ENCODE results near the gene SELP. TPM values are rescaled to one million over a fixed set of nuclear protein-coding genes. Genes with fewer than 3 reads are reported as not detected.
"Not testable (repeated sequence)": the region's sequence is repeated elsewhere in the genome, so short reads cannot be mapped to it uniquely, and the experiment has no call there.

The SELP gene
- 10 to 100 TPM in 1 of 2 donors, 1 to 10 TPM in 1; 9.1 to 10.8 TPM for total RNA-seq

- no peaks in the 10 kb centered on the region for H3K9me3 ChIP-seq
- no peak for DNase-seq (ENCODE audit: low spot score)
- no peak within 1 kb of the TSS for H3K4me3 ChIP-seq
- WGBS: 100% methylated on average over 1 of the region's 1 CpG
- H3K27me3 ChIP-seq (replicated peaks; ENCODE audit: insufficient read depth): no peaks in the 10 kb centered on the region
- intact Hi-C loops (cut with DNase I): no loop called here
- TF ChIP-seq POLR2A (IDR thresholded peaks at IDR 0.05): no peak
- TF ChIP-seq POLR2AphosphoS5 (IDR thresholded peaks at IDR 0.05): no peak
- TF ChIP-seq CTCF (IDR thresholded peaks at IDR 0.05): no peak
- H3K4me1 ChIP-seq (replicated peaks): no peaks in the 10 kb centered on the region
- H3K27ac ChIP-seq: no peak within 1 kb of the TSS
- H3K36me3 ChIP-seq: no peaks in the 10 kb centered on the region
Measured at GRCh38 chr1:169630006-169630405, at the start of gene SELP. Gene SELP (minus strand): TSS chr1:169630124. CDS start chr1:169630074, 50 bp downstream.

GRCh38 chr1:169679692-169680091 is 49.8 kb upstream of the SELP start:
- Histone ChIP-seq H3K4me1 (replicated peaks) (no peaks in the 10 kb centered on the region), H3K4me3 (no peak overlapping the region), H3K9me3 (no peaks in the 10 kb centered on the region), H3K36me3 (no peaks in the 10 kb centered on the region), H3K27me3 (replicated peaks; ENCODE audit: insufficient read depth) (no peaks in the 10 kb centered on the region), H3K27ac (no peak overlapping the region)
- intact Hi-C loops (cut with DNase I): no loop called here
- TF ChIP-seq CTCF (IDR thresholded peaks at IDR 0.05) (no peak), POLR2A (IDR thresholded peaks at IDR 0.05) (no peak), POLR2AphosphoS5 (IDR thresholded peaks at IDR 0.05) (no peak)
- DNase-seq (ENCODE audit: low spot score): no peak
- 63% methylated on average over 3 of the region's 3 CpGs for WGBS

GRCh38 chr1:169676001-169676400 is 46.1 kb upstream of the SELP start:
- intact Hi-C loops (cut with DNase I): no loop called here
- DNase-seq (ENCODE audit: low spot score): no peak
- Histone ChIP-seq H3K27me3 (replicated peaks; ENCODE audit: insufficient read depth) (no peaks in the 10 kb centered on the region), H3K4me3 (no peak overlapping the region), H3K27ac (no peak overlapping the region), H3K4me1 (replicated peaks) (no peaks in the 10 kb centered on the region), H3K36me3 (no peaks in the 10 kb centered on the region), H3K9me3 (no peaks in the 10 kb centered on the region)
- WGBS: 37% methylated on average over 2 of the region's 2 CpGs
- no peak for TF ChIP-seq CTCF (IDR thresholded peaks at IDR 0.05)
- TF ChIP-seq POLR2A (IDR thresholded peaks at IDR 0.05): no peak

- no peak for TF ChIP-seq POLR2AphosphoS5 (IDR thresholded peaks at IDR 0.05)
- no peak for TF ChIP-seq CTCF (IDR thresholded peaks at IDR 0.05)
- no peak for TF ChIP-seq POLR2A (IDR thresholded peaks at IDR 0.05)
- Histone ChIP-seq H3K4me1 (replicated peaks) (no peaks in the 10 kb centered on the region), H3K36me3 (no peaks in the 10 kb centered on the region), H3K27ac (no peak overlapping the region), H3K27me3 (replicated peaks; ENCODE audit: insufficient read depth) (no peaks in the 10 kb centered on the region), H3K9me3 (no peaks in the 10 kb centered on the region), H3K4me3 (no peak overlapping the region)
- no peak for DNase-seq (ENCODE audit: low spot score)
- WGBS: 38% methylated on average over 3 of the region's 3 CpGs
- intact Hi-C loops (cut with DNase I): no loop called here
Measured at GRCh38 chr1:169670836-169671235, 40.9 kb upstream of the SELP start.

- DNase-seq (ENCODE audit: low spot score); H3K4me1 ChIP-seq (replicated peaks); H3K36me3 ChIP-seq; H3K9me3 ChIP-seq; H3K4me3 ChIP-seq; H3K27ac ChIP-seq; intact Hi-C loops (cut with DNase I); H3K27me3 ChIP-seq (replicated peaks; ENCODE audit: insufficient read depth): not testable (repeated sequence)
- 95% methylated on average over 3 of the region's 3 CpGs for WGBS
Measured at GRCh38 chr1:169670244-169670643, 40.3 kb upstream of the SELP start.

- DNase-seq (ENCODE audit: low spot score); intact Hi-C loops (cut with DNase I); H3K4me1 ChIP-seq (replicated peaks); H3K4me3 ChIP-seq; H3K36me3 ChIP-seq; H3K9me3 ChIP-seq; H3K27me3 ChIP-seq (replicated peaks; ENCODE audit: insufficient read depth); H3K27ac ChIP-seq: not testable (repeated sequence)
- 95% methylated on average over 21 of the region's 28 CpGs for WGBS
Measured at GRCh38 chr1:169667699-169668596, 38.0 kb upstream of the SELP start.

GRCh38 chr1:169667227-169667639 is 37.3 kb upstream of the SELP start:
- H3K27me3 ChIP-seq (replicated peaks; ENCODE audit: insufficient read depth); H3K4me1 ChIP-seq (replicated peaks); H3K9me3 ChIP-seq; H3K36me3 ChIP-seq; H3K4me3 ChIP-seq; H3K27ac ChIP-seq; DNase-seq (ENCODE audit: low spot score); intact Hi-C loops (cut with DNase I): not testable (repeated sequence)
- WGBS: 65% methylated on average over 2 of the region's 2 CpGs

GRCh38 chr1:169662680-169663079 is 32.8 kb upstream of the SELP start:
- H3K36me3 ChIP-seq; intact Hi-C loops (cut with DNase I); H3K27me3 ChIP-seq (replicated peaks; ENCODE audit: insufficient read depth); H3K9me3 ChIP-seq; H3K4me1 ChIP-seq (replicated peaks); DNase-seq (ENCODE audit: low spot score); H3K27ac ChIP-seq; H3K4me3 ChIP-seq: not testable (repeated sequence)
- 86% methylated on average over 8 of the region's 8 CpGs for WGBS
